ENCODE results near the gene GTF2B.
A peak's percentile ranks its signal among the peaks of the same experiment; 100 is the strongest.
"Not testable (repeated sequence)": the region's sequence is repeated elsewhere in the genome, so short reads cannot be mapped to it uniquely, and the experiment has no call there.

GTF2B gene

DNA sequence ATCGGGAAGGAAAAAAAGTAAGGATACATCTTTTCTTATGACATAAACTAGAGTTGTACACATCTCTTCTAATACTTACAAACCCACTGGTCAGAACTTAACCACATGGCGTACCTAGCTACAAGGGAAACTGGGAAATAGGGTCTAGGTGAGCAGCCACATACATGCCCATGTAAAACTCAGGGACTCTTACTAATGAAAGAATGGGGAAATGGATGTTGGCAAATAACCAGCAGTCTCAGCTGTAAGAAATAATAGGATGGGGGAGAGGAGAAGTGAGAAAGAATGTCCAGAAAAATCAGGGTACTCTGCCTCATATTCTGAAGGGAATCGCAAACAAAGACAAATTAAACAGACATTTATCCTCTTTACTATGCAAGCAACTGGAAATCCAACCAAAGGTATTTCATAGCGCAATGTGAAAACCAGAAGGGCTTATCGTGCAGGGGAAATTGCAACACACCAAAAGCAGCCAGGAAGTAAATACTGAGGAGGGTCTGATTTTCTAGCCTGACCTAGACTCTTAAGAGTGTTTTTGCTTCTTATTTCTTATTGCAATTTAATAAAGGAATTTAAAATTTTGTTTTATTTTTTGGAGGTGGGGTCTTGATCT lies 17.5 kb downstream of the GTF2B start:
- Mint-ChIP-seq H3K27ac (peak overlapping the region; percentile 34), H3K4me1 (ENCODE audit: low read depth) (peaks cover 59% of the 10 kb centered on the region), H3K4me3 (no peak overlapping the region), H3K36me3 (ENCODE audit: low read depth) (peaks cover 61% of the 10 kb centered on the region), H3K27me3 (no peaks in the 10 kb centered on the region), H3K9me3 (no peaks in the 10 kb centered on the region)
- no peak for DNase-seq

DNA sequence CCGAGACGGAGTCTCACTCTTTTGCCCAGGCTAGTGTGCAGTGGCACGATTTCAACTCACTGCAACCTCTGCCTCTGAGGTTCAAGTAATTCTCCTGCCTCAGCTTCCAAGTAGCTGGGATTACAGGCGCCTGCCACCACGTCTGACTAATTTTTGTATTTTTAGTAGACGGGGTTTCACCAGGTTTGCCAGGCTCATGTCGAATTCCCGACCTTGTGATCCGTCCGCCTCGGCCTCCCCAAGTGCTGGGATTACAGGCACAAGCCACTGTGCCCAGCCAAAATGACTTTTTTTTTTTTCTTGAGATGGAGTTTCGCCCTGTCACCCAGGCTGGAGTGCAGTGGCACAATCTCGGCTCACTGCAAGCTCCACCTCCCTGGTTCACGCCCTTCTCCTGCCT lies 21.7 kb downstream of the GTF2B start:
- not testable (repeated sequence) for H3K9me3 Mint-ChIP-seq, H3K4me3 Mint-ChIP-seq, H3K27ac Mint-ChIP-seq, DNase-seq, H3K27me3 Mint-ChIP-seq
- Mint-ChIP-seq H3K36me3 (ENCODE audit: low read depth) (peaks cover 45% of the 10 kb centered on the region), H3K4me1 (ENCODE audit: low read depth) (peaks cover 70% of the 10 kb centered on the region)

DNA sequence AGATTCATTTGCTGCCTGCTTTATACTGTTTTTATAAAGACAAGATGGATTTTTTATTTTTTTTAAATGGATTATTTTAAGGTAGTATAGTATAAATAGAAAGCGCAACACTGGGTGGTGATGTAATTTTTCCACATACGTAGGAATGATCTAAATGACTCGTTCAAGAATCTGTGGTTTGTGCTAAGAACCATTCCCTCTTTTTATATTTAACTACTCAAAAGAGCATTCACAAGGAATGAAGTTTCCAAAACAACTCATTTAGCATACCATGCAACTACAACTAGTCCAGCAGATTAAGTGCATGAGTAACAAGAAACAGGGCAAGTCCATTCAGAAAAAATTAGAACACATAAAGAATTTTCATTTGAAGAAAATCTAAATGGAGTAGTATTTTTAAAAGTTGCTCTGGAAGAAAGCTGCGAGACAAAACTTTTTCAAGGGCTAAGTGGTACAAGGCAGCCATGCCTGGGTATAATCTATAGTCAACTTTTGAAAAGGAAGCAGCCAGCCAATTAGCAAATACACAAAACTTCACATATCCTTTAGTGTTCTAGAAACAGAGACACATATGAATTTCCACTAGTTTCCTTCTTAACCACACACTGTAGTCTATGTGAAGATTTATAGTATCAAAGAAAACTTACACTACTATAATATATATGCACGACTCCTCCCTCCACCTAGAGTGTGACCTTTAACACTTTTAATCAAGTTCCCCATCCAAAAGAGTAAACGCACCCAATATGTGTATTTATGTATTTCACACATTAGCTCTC lies 23.4 kb downstream of the GTF2B start:
- H3K9me3 Mint-ChIP-seq = no peaks in the 10 kb centered on the region
- peaks cover 50% of the 10 kb centered on the region for H3K36me3 Mint-ChIP-seq (ENCODE audit: low read depth)
- peak overlapping the region; percentile 95 for H3K27ac Mint-ChIP-seq
- H3K4me3 Mint-ChIP-seq = peak overlapping the region; percentile 56
- DNase-seq = no peak
- no peaks in the 10 kb centered on the region for H3K27me3 Mint-ChIP-seq
- peaks cover 68% of the 10 kb centered on the region for H3K4me1 Mint-ChIP-seq (ENCODE audit: low read depth)

DNA sequence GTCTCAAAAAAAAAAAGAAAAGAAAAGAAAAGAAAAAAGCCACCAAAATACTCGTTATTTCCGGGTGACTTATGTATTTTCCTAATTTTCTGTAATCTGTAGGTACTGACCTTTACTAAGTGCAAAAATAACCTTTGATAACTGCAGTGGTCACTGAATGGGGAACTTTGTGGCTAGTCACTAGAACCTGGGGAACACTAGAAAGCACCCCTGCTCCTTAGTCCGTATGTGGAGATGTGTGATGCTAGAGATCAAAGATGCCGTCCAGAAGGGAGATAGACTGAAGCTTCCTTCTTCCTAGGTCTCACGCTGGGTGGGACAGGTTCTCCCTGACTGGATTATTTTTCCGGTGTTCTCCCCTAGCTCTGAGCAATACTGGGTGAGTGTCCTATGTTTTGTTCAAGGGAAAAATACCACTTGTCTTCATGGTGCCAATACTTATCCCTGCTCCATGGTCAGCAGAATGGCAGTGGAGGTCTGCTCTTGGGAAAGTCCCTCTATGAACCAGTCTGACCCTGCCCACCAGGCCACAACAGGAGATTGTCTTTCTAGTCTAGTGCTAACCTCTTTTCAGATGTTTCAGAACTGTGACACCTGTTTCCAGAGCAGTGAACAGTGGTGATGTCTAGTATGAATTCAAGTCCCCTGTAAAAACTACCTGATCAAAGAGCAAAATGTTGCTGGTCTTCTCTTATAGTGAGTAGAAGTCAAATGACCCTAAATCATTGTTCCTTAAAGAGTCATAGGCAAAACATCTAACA lies 39.9 kb downstream of the GTF2B start:
- H3K9me3 Mint-ChIP-seq = no peaks in the 10 kb centered on the region
- H3K36me3 Mint-ChIP-seq (ENCODE audit: low read depth) = peaks cover 59% of the 10 kb centered on the region
- peaks cover 6% of the 10 kb centered on the region for H3K4me1 Mint-ChIP-seq (ENCODE audit: low read depth)
- no peaks in the 10 kb centered on the region for H3K27me3 Mint-ChIP-seq
- H3K27ac Mint-ChIP-seq = peak overlapping the region; percentile 82
- no peak for DNase-seq
- no peak overlapping the region for H3K4me3 Mint-ChIP-seq

DNA sequence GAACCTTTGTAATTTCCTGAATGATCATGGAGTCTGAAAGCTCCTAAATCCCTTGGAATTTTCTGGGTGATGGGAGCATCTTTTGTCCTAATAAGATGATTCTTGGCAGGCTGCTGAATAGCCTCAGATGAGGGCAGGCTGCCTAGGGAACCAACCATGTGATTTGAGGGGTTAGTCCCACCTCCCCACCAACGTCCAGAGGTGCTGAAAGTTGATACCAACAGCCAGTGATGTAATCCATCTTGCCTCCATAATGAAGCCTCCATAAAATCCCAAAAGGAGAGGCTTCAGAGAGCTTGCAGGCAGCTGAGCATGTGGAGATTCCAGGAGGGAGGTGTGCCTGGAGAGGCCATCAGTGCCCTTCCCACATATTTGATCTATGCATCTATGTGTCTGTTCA lies 43.7 kb downstream of the GTF2B start:
- H3K27me3 Mint-ChIP-seq = no peaks in the 10 kb centered on the region
- H3K27ac Mint-ChIP-seq = no peak overlapping the region
- H3K4me1 Mint-ChIP-seq (ENCODE audit: low read depth) = peaks cover 4% of the 10 kb centered on the region
- peaks cover 29% of the 10 kb centered on the region for H3K36me3 Mint-ChIP-seq (ENCODE audit: low read depth)
- no peak for DNase-seq
- H3K9me3 Mint-ChIP-seq = no peaks in the 10 kb centered on the region
- no peak overlapping the region for H3K4me3 Mint-ChIP-seq

DNA sequence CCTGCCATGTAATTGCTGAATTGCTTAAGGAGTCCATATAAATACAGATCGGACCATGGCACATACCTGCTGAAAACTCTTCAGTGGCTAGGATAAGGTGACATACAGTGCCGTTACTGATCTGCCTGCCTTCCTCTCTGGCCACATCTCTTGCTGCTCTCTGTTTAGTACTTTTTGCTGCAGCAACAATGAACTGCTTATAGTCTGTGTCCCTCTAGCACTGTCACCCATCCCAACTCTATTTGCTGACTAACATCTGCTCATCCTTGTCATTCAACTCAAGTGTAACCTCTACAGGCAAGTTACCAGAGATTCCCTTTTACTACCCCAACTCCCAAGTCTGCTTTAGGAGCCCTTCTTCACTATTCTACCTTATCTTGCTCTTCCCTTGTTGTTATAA lies 65.6 kb downstream of the GTF2B start:
- Mint-ChIP-seq H3K4me3 (no peak overlapping the region), H3K27ac (no peak overlapping the region), H3K9me3 (no peaks in the 10 kb centered on the region), H3K27me3 (no peaks in the 10 kb centered on the region), H3K4me1 (ENCODE audit: low read depth) (no peaks in the 10 kb centered on the region), H3K36me3 (ENCODE audit: low read depth) (peaks cover 53% of the 10 kb centered on the region)
- no peak for DNase-seq

DNA sequence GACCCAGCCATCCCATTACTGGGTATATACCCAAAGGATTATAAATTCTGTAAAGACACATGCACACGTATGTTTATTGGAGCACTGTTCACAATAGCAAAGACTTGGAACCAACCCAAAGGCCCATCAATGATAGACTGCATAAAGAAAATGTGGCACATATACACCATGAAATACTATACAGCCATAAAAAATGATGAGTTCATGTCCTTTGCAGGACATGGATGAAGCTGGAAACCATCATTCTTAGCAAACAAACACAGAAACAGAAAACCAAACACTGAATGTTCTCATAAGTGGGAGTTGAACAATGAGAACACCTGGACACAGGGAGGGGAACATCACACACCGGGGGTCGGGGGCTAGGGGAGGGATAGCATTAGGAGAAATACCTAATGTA lies 71.7 kb downstream of the GTF2B start:
- not testable (repeated sequence) for H3K27ac Mint-ChIP-seq; H3K9me3 Mint-ChIP-seq; DNase-seq; H3K27me3 Mint-ChIP-seq; H3K4me3 Mint-ChIP-seq; H3K4me1 Mint-ChIP-seq (ENCODE audit: low read depth)
- H3K36me3 Mint-ChIP-seq (ENCODE audit: low read depth) = peaks cover 52% of the 10 kb centered on the region

DNA sequence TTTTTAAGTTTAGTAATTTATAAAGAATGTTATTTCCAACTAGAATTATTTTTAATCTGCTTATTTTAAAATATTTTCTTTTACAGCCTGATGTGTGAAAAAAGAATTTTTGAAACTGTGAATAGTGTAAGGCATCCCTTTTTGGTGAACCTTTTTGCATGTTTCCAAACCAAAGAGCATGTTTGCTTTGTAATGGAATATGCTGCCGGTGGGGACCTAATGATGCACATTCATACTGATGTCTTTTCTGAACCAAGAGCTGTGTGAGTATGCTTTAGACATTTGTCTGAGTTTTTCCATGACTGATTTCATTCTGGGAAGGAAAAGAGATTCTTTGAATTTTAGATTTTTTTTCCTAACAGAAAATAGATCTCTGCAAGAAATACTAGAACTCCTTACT lies 77.9 kb downstream of the GTF2B start:
- no peak overlapping the region for H3K4me3 Mint-ChIP-seq
- peaks cover 57% of the 10 kb centered on the region for H3K36me3 Mint-ChIP-seq (ENCODE audit: low read depth)
- H3K4me1 Mint-ChIP-seq (ENCODE audit: low read depth) = no peaks in the 10 kb centered on the region
- no peaks in the 10 kb centered on the region for H3K27me3 Mint-ChIP-seq
- H3K27ac Mint-ChIP-seq = no peak overlapping the region
- H3K9me3 Mint-ChIP-seq = no peaks in the 10 kb centered on the region
- no peak for DNase-seq

DNA sequence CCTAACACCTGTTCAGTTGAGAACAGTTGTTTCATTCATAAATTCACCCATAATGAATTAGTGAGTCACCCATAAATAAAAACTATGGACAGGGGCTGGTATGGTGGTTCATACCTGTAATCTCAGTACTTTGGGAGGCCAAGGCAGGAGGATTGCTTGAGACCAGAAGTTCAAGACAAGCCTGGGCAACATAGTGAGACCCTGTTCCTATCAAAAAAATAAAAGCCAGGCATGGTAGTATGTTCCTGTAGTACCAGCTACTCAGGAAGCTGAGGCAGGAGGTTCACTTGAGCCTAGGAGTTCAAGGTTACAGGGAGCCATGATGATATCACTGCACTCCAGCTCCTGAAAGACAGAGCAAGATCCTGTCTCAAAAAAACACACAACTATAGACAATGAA lies 79.0 kb downstream of the GTF2B start:
- Mint-ChIP-seq H3K27me3 (no peaks in the 10 kb centered on the region), H3K27ac (no peak overlapping the region), H3K4me1 (ENCODE audit: low read depth) (no peaks in the 10 kb centered on the region), H3K9me3 (no peaks in the 10 kb centered on the region), H3K4me3 (no peak overlapping the region), H3K36me3 (ENCODE audit: low read depth) (peaks cover 51% of the 10 kb centered on the region)
- no peak for DNase-seq

DNA sequence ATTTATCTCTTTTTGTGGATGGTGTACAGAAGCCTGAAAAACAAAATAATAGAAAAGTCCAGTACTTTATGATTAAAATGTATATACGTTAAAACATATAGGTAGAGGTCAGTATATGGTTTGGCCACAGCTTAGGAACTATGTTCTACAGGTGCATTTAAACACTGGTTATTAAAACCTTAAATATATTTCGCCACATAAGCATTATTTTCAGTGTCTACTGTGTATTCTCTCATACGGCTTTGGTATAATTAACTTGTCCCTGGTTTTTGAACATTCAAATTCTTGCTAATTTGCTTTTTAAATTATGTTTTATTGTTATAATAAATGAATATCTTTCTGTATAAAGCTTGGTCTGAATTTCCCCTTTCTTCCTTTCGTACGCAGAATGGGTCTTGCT lies 87.9 kb downstream of the GTF2B start:
- H3K4me1 Mint-ChIP-seq (ENCODE audit: low read depth) = peaks cover 11% of the 10 kb centered on the region
- peaks cover 72% of the 10 kb centered on the region for H3K36me3 Mint-ChIP-seq (ENCODE audit: low read depth)
- H3K27me3 Mint-ChIP-seq = no peaks in the 10 kb centered on the region
- H3K9me3 Mint-ChIP-seq = peaks cover 2% of the 10 kb centered on the region
- H3K4me3 Mint-ChIP-seq = no peak overlapping the region
- no peak for DNase-seq
- H3K27ac Mint-ChIP-seq = no peak overlapping the region

DNA sequence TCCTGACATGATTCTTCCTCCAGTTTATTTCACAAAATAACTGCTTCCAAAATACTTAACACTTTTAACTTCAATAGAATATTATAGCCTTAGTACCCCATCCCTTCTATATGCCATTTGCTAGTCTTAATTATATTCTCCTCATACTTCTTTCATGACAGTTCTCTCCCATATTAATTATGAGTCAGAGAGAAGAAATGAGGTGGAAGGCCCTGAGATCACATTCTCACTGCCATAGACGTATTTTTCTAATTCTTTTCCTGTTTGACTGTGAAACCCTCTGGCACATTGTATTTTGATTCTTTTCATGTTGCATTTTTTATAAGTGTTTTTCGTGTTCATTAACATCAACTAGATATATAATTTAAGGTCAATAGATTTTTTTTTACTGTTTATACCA lies 88.4 kb downstream of the GTF2B start:
- H3K36me3 Mint-ChIP-seq (ENCODE audit: low read depth) = peaks cover 74% of the 10 kb centered on the region

More for the DNA sequence above, 88.4 kb downstream of the GTF2B start:
- Mint-ChIP-seq H3K9me3 (peaks cover 2% of the 10 kb centered on the region), H3K4me3 (no peak overlapping the region), H3K27me3 (no peaks in the 10 kb centered on the region), H3K27ac (peak overlapping the region; percentile 6), H3K4me1 (ENCODE audit: low read depth) (peaks cover 11% of the 10 kb centered on the region)
- DNase-seq = no peak
